Muscle of leg (tissue), 11 donors: ENCODE results near the gene YPEL2. TPM values are rescaled to one million over a fixed set of nuclear protein-coding genes. Genes with fewer than 3 reads are reported as not detected.

Experiments used
- DNase-seq: peaks from one replicate; pipeline ENCODE4 v3.0.0; 2013
- H3K27ac ChIP-seq: one replicate; pipeline ENCODE4 v1.5.1; 2013; ENCODE audit warnings: mild to moderate bottlenecking, low read length, control low read depth
- H3K27me3 ChIP-seq: one replicate; pipeline ENCODE4 v1.6.1; 2013; ENCODE audit warnings: low read length; ENCODE audit not compliant: control insufficient read depth, insufficient read depth
- H3K36me3 ChIP-seq: one replicate; pipeline ENCODE4 v1.6.1; 2013; ENCODE audit warnings: low read length; ENCODE audit not compliant: control insufficient read depth, insufficient read depth
- H3K4me1 ChIP-seq: one replicate; pipeline ENCODE4 v1.6.1; 2013; ENCODE audit warnings: low read length; ENCODE audit not compliant: control insufficient read depth, insufficient read depth
- H3K4me3 ChIP-seq: one replicate; pipeline ENCODE4 v1.5.1; 2013; ENCODE audit warnings: low read length, control low read depth
- H3K9me3 ChIP-seq: replicated peaks from 2 replicates; pipeline ENCODE4 v1.6.1; 2013; ENCODE audit warnings: low read depth, low read length; ENCODE audit not compliant: control insufficient read depth
- WGBS: methylation state at CpG from one replicate; pipeline ENCODE4 v1.1.5; 2013; ENCODE audit warnings: missing lambda C conversion rate; ENCODE audit not compliant: insufficient coverage; 5-methylcytosine and 5-hydroxymethylcytosine counted together
- polyA plus RNA-seq, 8 donors: library from polyadenylated mRNA; unstranded; fragments of 120-200 nt; gene quantifications; one replicate each; pipeline versions ENCODE4 v1.2.1 to v1.2.3, GENCODE V29; 2013; ENCODE audit warnings: inconsistent platforms in 1 of 8, low replicate concordance in 1 of 8; ENCODE audit not compliant: insufficient read length in 8 of 8, insufficient read depth in 1 of 8
- total RNA-seq: library from RNA; stranded (reverse); fragments of 120-200 nt; gene quantifications from one replicate; pipeline ENCODE4 v1.2.4, GENCODE V29; 2013

Gene YPEL2
- total and polyA plus RNA-seq, 9 donors = 11.3 to 15.6 (median 12.8) TPM

DNA sequence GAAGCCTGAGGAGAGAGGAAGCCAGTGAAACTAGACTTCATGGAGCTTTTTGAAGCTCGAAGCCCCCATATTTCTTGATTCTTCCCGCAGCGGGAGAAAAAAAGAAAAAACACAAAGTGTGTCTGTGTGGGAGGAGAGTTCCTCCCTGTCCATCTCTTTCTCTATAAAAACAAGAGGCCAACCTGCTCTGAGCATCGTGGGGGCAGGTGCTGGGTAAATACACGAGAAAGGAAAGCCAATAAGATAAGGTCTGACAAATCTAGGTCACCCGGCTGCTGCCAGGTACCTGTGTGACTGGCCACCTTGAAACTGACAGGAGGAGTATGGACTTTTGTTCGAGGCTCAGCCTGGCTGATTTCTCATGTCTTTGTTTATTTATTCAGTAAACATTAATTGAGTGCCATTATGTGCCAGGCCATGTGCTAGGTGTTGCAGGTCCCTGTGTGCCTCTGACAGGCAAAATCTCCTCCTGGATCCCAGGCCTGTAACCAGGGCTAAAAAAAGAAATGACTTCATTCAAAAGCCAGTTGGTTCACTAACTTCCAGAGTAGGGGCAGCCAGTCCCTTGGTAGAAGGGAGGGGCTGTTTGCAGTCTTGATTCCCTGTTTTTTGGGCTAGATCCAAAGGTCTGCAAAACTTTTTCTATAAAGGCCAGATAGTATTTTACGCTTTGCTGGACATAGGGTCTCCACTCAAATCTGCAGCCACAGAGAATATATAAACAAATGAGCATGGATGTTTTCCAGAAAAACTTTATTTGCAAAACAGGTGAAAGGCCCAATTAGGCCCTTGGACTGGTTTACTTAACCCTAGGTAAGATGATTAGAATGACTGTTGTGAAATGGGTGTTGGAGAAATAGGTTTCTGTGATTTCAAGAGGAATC, 35.6 kb downstream of the YPEL2 start:
- H3K4me3 ChIP-seq = no peak overlapping the region
- no peaks in the 10 kb centered on the region for H3K9me3 ChIP-seq
- DNase-seq = peak; percentile 88
- H3K27me3 ChIP-seq = no peaks in the 10 kb centered on the region
- 40% methylated on average over 1 of the region's 8 CpGs for WGBS
- H3K36me3 ChIP-seq = peaks cover 2% of the 10 kb centered on the region
- H3K4me1 ChIP-seq = peaks cover 73% of the 10 kb centered on the region
- H3K27ac ChIP-seq = peak overlapping the region; percentile 94

DNA sequence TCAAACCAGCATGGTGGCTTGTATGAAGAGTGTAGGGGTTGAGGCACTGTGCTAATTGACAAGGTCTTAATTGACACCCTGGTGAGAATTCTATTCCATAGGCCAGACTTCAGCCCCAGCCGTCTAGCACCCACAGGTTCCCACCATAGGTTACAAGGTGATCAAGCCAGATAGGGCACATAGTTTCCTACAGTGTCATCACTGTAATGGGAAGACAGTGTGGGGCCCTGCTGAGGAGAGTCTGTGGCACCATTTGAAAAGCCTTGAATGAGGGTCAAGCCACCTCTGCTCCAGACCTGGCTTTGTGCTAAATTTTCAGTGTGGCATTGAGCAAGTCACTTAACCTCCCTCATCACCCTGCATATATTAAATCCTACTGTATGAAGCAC, 36.2 kb downstream of the YPEL2 start:
- no peak overlapping the region for H3K4me3 ChIP-seq
- DNase-seq = no peak
- no peaks in the 10 kb centered on the region for H3K9me3 ChIP-seq
- WGBS = no CpG with 5 or more reads among the region's 1 CpG
- H3K36me3 ChIP-seq = peaks cover 2% of the 10 kb centered on the region
- no peaks in the 10 kb centered on the region for H3K27me3 ChIP-seq
- H3K4me1 ChIP-seq = peaks cover 77% of the 10 kb centered on the region
- peak overlapping the region; percentile 94 for H3K27ac ChIP-seq

- Histone ChIP-seq H3K27me3 (no peaks in the 10 kb centered on the region), H3K4me1 (peaks cover 84% of the 10 kb centered on the region), H3K36me3 (peaks cover 2% of the 10 kb centered on the region), H3K4me3 (no peak overlapping the region), H3K27ac (peak overlapping the region; percentile 94), H3K9me3 (no peaks in the 10 kb centered on the region)
- DNase-seq = no peak
- 84% methylated on average over 7 of the region's 7 CpGs for WGBS
Observed at GRCh38 chr17:59368218-59368857, 36.9 kb downstream of the YPEL2 start.

DNA sequence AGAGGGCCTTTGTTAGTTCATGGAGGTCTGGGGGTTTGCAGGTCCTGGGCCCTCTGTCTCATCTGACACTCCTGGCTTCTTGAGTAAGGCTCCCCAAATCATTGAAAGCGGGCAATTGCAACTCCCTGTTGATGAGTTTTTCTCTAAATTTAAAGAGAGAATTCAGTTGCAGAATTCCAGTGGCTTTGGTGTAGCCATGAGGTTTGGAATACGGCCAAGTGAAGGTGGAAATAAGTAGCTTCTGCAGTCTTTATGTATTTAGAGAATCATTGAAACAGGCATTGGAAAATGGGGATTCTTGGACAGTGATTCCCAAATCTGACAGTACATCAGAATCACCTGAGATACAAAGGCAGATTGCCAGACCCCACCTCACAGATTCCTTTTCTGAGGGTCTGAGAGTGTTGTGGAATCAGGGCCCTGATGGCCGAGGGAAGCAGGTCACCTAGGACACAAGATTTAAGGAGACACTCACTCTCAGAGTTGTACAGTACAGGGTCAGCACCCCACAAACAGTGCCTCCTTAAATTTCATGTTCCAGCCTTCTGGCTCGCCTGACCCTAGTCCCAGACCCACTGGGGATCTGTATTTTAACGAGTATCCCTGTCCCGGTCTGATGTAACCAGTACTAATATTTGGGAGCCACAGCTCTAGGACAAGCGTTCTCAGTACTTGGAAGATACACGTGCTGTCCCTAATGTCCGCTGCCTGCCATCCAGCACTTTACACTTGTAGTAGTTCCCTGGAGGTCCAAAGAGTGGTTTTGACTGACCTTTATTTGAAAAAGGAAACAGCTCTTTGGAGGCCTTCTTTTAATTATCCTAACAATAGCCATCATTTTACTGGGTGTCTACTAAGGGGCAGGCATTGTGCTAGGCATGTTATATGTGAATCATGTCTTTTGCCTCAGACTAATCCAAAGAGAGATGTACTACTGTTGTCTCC, 37.8 kb downstream of the YPEL2 start:
- no peaks in the 10 kb centered on the region for H3K27me3 ChIP-seq
- no peak for DNase-seq
- peaks cover 88% of the 10 kb centered on the region for H3K4me1 ChIP-seq
- no peaks in the 10 kb centered on the region for H3K36me3 ChIP-seq
- no peaks in the 10 kb centered on the region for H3K9me3 ChIP-seq
- 43% methylated on average over 7 of the region's 9 CpGs for WGBS
- no peak overlapping the region for H3K4me3 ChIP-seq
- H3K27ac ChIP-seq = peak overlapping the region; percentile 71

DNA sequence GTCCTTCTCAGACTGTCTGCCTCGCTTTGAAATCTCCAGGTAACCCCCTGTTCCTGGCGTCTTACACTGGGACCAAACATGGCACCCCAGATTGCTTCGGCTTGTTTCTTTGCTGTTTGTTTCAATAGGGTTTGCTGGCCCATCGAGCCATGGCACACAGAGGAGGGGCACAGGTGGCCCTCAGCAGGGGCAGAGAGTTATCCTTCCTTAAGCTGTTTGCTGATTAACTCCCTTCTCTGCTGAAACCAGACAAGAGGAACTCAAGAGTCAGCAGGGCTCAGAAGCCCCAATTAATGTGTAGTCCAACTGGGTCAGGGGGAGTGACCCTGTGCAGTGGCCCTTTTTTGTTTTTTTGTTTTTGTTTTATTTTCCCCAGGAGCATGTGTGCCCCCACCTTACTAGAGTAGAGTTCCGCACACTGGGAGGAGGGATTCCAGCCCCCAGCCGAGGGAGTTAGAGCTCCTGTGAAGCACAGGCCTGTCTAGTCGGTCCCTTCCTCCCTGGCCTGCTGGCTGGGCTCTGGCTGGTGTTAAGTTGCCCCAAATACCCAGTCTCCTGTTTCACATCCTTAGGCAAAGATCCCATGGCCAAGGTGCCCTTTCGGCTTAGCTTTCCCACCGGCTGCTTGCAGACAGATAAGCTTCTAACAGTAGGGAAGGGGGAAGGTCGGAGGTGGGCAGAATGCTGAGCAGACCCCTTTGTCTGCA, 39.3 kb downstream of the YPEL2 start:
- WGBS = 59% methylated on average over 7 of the region's 10 CpGs

GRCh38 chr17:59371416-59372100, 40.1 kb downstream of the YPEL2 start:
- Histone ChIP-seq H3K27ac (peak overlapping the region; percentile 93), H3K4me1 (peaks cover 73% of the 10 kb centered on the region), H3K9me3 (no peaks in the 10 kb centered on the region), H3K4me3 (no peak overlapping the region), H3K36me3 (no peaks in the 10 kb centered on the region), H3K27me3 (no peaks in the 10 kb centered on the region)
- peak; percentile 61 for DNase-seq
- no CpG with 5 or more reads among the region's 5 CpGs for WGBS

More for the DNA sequence above, 39.3 kb downstream of the YPEL2 start:
- DNase-seq = peak; percentile 58
- Histone ChIP-seq H3K27me3 (no peaks in the 10 kb centered on the region), H3K4me1 (peaks cover 81% of the 10 kb centered on the region), H3K27ac (peak overlapping the region; percentile 93), H3K36me3 (no peaks in the 10 kb centered on the region), H3K4me3 (no peak overlapping the region), H3K9me3 (no peaks in the 10 kb centered on the region)

DNA sequence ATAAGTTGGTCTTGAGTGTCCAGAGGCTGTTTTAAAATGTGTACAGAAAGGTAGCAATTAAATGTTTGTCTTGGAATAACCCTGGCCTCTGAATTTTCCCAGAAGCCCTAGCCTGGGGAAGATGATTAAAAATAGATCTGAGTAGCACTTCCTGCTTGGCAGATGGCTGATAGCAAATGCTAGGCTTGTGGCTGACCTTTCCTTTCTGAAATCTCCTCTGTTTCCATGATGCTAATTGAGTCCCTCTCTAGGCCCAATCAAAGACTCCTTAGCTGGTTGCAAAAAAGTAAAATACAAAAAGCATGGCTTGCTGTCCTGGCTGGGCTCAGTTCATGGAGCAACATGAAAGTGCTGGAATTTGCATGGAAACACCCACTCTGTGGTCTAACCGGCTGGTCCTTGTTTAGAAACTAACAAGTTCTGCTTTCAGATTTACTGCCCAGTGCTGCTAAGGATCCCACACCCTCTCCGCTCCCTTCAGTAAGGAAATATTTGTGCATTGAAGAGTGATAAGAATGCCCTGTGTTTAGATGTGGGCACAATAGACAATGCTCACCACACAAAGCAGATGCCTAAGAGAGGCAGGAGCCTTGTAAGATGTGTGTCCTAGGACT, 40.8 kb downstream of the YPEL2 start:
- DNase-seq = peak; percentile 87
- Histone ChIP-seq H3K27me3 (no peaks in the 10 kb centered on the region), H3K36me3 (no peaks in the 10 kb centered on the region), H3K27ac (peak overlapping the region; percentile 93), H3K4me1 (peaks cover 66% of the 10 kb centered on the region), H3K9me3 (no peaks in the 10 kb centered on the region), H3K4me3 (no peak overlapping the region)
- WGBS = no CpG with 5 or more reads among the region's 2 CpGs

GRCh38 chr17:59373882-59374495, 42.5 kb downstream of the YPEL2 start:
- Histone ChIP-seq H3K4me3 (no peak overlapping the region), H3K36me3 (no peaks in the 10 kb centered on the region), H3K27me3 (no peaks in the 10 kb centered on the region), H3K27ac (peak overlapping the region; percentile 93), H3K9me3 (no peaks in the 10 kb centered on the region), H3K4me1 (peaks cover 64% of the 10 kb centered on the region)
- WGBS = 43% methylated on average over 1 of the region's 5 CpGs
- peak; percentile 47 for DNase-seq
